HL-60 (cell line): ENCODE data around the gene AKT1S1.

Source experiments
- DNase-seq, 2 experiments: peaks; one replicate each; pipeline ENCODE4 v3.0.0-alpha.2; 2010 to 2020; ENCODE audit warnings: low read depth in 1 of 2, low spot score in 1 of 2
- H3K27ac ChIP-seq: fragments of 250-450 bp; sonication (Bioruptor Pico); replicated peaks from 2 replicates; pipeline ENCODE4 v1.5.1; 2020; ENCODE audit warnings: mild to moderate bottlenecking, moderate library complexity
- H3K27me3 ChIP-seq: fragments of 250-450 bp; sonication (Bioruptor Pico); 2 replicates; pipeline ENCODE4 v1.5.1; 2021; ENCODE audit warnings: mild to moderate bottlenecking, moderate library complexity; ENCODE audit not compliant: insufficient read depth, poor library complexity, severe bottlenecking
- H3K4me3 ChIP-seq: replicated peaks from 2 replicates; pipeline ENCODE4 v1.5.1; 2011; ENCODE audit warnings: mild to moderate bottlenecking, control low read depth, low read length; ENCODE audit not compliant: insufficient read depth
- CTCF ChIP-seq: IDR thresholded peaks from one replicate; pipeline ENCODE4 v1.5.1; 2011; ENCODE audit warnings: low read length, control low read depth, inconsistent platforms; ENCODE audit not compliant: insufficient read depth
- GABPA ChIP-seq: IDR thresholded peaks from 2 replicates; pipeline ENCODE4 v1.6.1; 2012; ENCODE audit warnings: low read depth
- POLR2AphosphoS5 ChIP-seq: IDR thresholded peaks from 2 replicates; pipeline ENCODE4 v1.6.1; 2012; ENCODE audit warnings: low read depth
- REST ChIP-seq: IDR thresholded peaks from 2 replicates; pipeline ENCODE4 v1.6.1; 2012; ENCODE audit warnings: low read depth; ENCODE audit not compliant: insufficient replicate concordance
- SPI1 ChIP-seq: IDR thresholded peaks from 2 replicates; pipeline ENCODE4 v1.6.1; 2012; ENCODE audit warnings: low read depth, mild to moderate bottlenecking, borderline replicate concordance

The AKT1S1 gene

GRCh38 chr19:49918089-49918488 lies 40.9 kb upstream of the AKT1S1 start:
- no peaks in the 10 kb centered on the region for H3K27me3 ChIP-seq
- H3K27ac ChIP-seq, result peak overlapping the region; percentile 67
- DNase-seq, result no peak
- no peak overlapping the region for H3K4me3 ChIP-seq
- TF ChIP-seq GABPA, result no peak
- TF ChIP-seq REST, result no peak

GRCh38 chr19:49916839-49917733 lies 39.9 kb upstream of the AKT1S1 start:
- no peaks in the 10 kb centered on the region for H3K27me3 ChIP-seq
- TF ChIP-seq REST (no peak), SPI1 (peak; percentile 97), POLR2AphosphoS5 (no peak), CTCF (peak; percentile 45), GABPA (no peak)
- peak in 1 of 2 experiments; percentile 71 for DNase-seq
- no peak overlapping the region for H3K4me3 ChIP-seq
- peak overlapping the region; percentile 67 for H3K27ac ChIP-seq

GRCh38 chr19:49915271-49915670 lies 38.1 kb upstream of the AKT1S1 start:
- no peak for TF ChIP-seq POLR2AphosphoS5
- TF ChIP-seq REST, result no peak
- no peak for TF ChIP-seq CTCF
- TF ChIP-seq SPI1, result no peak
- H3K4me3 ChIP-seq, result no peak overlapping the region
- no peak for DNase-seq
- H3K27ac ChIP-seq, result no peak overlapping the region
- H3K27me3 ChIP-seq, result no peaks in the 10 kb centered on the region
